Measurements from ENCODE around the gene OTULIN.

DNA sequence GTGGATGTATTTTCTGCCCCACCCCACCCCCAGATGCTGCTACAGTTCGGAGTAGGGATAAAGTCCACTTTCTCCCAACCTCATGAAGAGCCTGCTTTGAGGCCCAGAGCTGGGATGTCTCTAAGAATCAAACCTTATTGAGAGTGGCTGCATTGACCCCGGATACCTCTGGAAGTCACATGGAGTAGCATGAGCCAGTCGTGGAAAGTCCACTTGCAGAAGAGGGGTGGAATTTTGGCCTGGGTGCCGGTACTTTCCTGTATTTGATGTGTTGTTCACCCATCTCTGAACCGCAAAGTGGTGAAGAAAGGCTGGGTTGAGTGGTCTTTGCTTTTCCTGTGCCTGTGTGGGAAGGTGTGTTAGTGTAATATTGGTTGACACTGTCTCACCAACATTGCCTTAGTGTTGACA lies 3.7 kb downstream of the OTULIN start:
- no peak for TF ChIP-seq POLR2A (IDR thresholded peaks at IDR 0.05)
- TF ChIP-seq, protein P1, sequence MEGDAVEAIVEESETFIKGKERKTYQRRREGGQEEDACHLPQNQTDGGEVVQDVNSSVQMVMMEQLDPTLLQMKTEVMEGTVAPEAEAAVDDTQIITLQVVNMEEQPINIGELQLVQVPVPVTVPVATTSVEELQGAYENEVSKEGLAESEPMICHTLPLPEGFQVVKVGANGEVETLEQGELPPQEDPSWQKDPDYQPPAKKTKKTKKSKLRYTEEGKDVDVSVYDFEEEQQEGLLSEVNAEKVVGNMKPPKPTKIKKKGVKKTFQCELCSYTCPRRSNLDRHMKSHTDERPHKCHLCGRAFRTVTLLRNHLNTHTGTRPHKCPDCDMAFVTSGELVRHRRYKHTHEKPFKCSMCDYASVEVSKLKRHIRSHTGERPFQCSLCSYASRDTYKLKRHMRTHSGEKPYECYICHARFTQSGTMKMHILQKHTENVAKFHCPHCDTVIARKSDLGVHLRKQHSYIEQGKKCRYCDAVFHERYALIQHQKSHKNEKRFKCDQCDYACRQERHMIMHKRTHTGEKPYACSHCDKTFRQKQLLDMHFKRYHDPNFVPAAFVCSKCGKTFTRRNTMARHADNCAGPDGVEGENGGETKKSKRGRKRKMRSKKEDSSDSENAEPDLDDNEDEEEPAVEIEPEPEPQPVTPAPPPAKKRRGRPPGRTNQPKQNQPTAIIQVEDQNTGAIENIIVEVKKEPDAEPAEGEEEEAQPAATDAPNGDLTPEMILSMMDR (IDR thresholded peaks at IDR 0.05), result no peak
- no peak for TF ChIP-seq EP300 (IDR thresholded peaks at IDR 0.05)
- TF ChIP-seq POLR2AphosphoS5 (IDR thresholded peaks at IDR 0.05), result no peak

Measured in sigmoid colon (tissue), 4 donors.